H9 (cell line): ENCODE data around the gene CPT1B. TPM values are rescaled to one million over a fixed set of nuclear protein-coding genes. Genes with fewer than 3 reads are reported as not detected.

Source experiments
- DNase-seq: peaks from one replicate; pipeline ENCODE4 v3.0.0-alpha.2; 2017
- H2AFZ ChIP-seq: one replicate; pipeline ENCODE4 v1.6.1; 2013; ENCODE audit warnings: mild to moderate bottlenecking, low read length, control low read depth, moderate library complexity
- H2AK5ac ChIP-seq: 2 replicates; pipeline ENCODE4 v1.6.1; 2013; ENCODE audit warnings: low read length, control low read depth, mixed read lengths; ENCODE audit not compliant: insufficient read length
- H2BK120ac ChIP-seq: one replicate; pipeline ENCODE4 v1.6.1; 2013; ENCODE audit warnings: low read depth, mild to moderate bottlenecking, low read length, control low read depth, inconsistent platforms; ENCODE audit not compliant: poor library complexity, severe bottlenecking
- H2BK12ac ChIP-seq: 2 replicates; pipeline ENCODE4 v1.6.1; 2013; ENCODE audit warnings: low read length, control low read depth, mixed read lengths, low read depth; ENCODE audit not compliant: insufficient read length
- H2BK15ac ChIP-seq: 2 replicates; pipeline ENCODE4 v1.6.1; 2013; ENCODE audit warnings: low read depth, low read length, control low read depth
- H2BK20ac ChIP-seq: one replicate; pipeline ENCODE4 v1.6.1; 2013; ENCODE audit warnings: low read depth, mild to moderate bottlenecking, low read length, control low read depth, inconsistent platforms; ENCODE audit not compliant: poor library complexity, severe bottlenecking
- H2BK5ac ChIP-seq: 2 replicates; pipeline ENCODE4 v1.6.1; 2013; ENCODE audit warnings: low read length, control low read depth, mixed read lengths; ENCODE audit not compliant: insufficient read length
- H3K14ac ChIP-seq: 2 replicates; pipeline ENCODE4 v1.6.1; 2013; ENCODE audit warnings: low read length, control low read depth; ENCODE audit not compliant: insufficient read depth
- H3K18ac ChIP-seq: 2 replicates; pipeline ENCODE4 v1.6.1; 2013; ENCODE audit warnings: low read depth, mild to moderate bottlenecking, mixed read lengths, low read length, control low read depth; ENCODE audit not compliant: insufficient read length
- H3K23ac ChIP-seq: 2 replicates; pipeline ENCODE4 v1.6.1; 2013; ENCODE audit warnings: low read length, control low read depth, mixed read lengths, low read depth; ENCODE audit not compliant: insufficient read length
- H3K23me2 ChIP-seq: 2 replicates; pipeline ENCODE4 v1.6.1; 2013; ENCODE audit warnings: low read depth, mild to moderate bottlenecking, mixed read lengths, low read length, control low read depth; ENCODE audit not compliant: insufficient read length, poor library complexity, severe bottlenecking
- H3K27ac ChIP-seq: 2 replicates; pipeline ENCODE4 v1.5.1; 2013; ENCODE audit warnings: low read length, control low read depth, mixed read lengths, low read depth; ENCODE audit not compliant: insufficient read length
- H3K27me3 ChIP-seq: 2 replicates; pipeline ENCODE4 v1.6.1; 2013; ENCODE audit warnings: low read length, control low read depth, inconsistent platforms; ENCODE audit not compliant: insufficient read depth
- H3K4ac ChIP-seq: 2 replicates; pipeline ENCODE4 v1.6.1; 2013; ENCODE audit warnings: low read depth, mild to moderate bottlenecking, control low read depth, inconsistent platforms, low read length, moderate library complexity
- H3K4me1 ChIP-seq: 2 replicates; pipeline ENCODE4 v1.6.1; 2013; ENCODE audit warnings: low read length, control low read depth, inconsistent platforms; ENCODE audit not compliant: insufficient read depth
- H3K4me2 ChIP-seq: 2 replicates; pipeline ENCODE4 v1.6.1; 2013; ENCODE audit warnings: low read length, control low read depth, mixed read lengths; ENCODE audit not compliant: insufficient read length, insufficient read depth
- H3K56ac ChIP-seq: 2 replicates; pipeline ENCODE4 v1.6.1; 2013; ENCODE audit warnings: low read depth, mild to moderate bottlenecking, mixed read lengths, low read length, control low read depth; ENCODE audit not compliant: insufficient read length
- H3K79me1 ChIP-seq: 2 replicates; pipeline ENCODE4 v1.6.1; 2013; ENCODE audit warnings: low read depth, mild to moderate bottlenecking, moderate library complexity, low read length, control low read depth, inconsistent platforms; ENCODE audit not compliant: insufficient read depth, poor library complexity, severe bottlenecking
- H3K79me2 ChIP-seq: 2 replicates; pipeline ENCODE4 v1.6.1; 2013; ENCODE audit warnings: low read length, control low read depth, inconsistent platforms; ENCODE audit not compliant: insufficient read depth
- H3K9ac ChIP-seq: 2 replicates; pipeline ENCODE4 v1.6.1; 2013; ENCODE audit warnings: low read length, control low read depth, mixed read lengths; ENCODE audit not compliant: insufficient read length; ENCODE audit errors: extremely low read depth
- H3K9me3 ChIP-seq: one replicate; pipeline ENCODE4 v1.6.1; 2013; ENCODE audit warnings: low read depth, low read length, inconsistent platforms; ENCODE audit not compliant: control insufficient read depth
- H3T11ph ChIP-seq: one replicate; pipeline ENCODE4 v1.6.1; 2013; ENCODE audit warnings: mild to moderate bottlenecking, low read length, control low read depth, inconsistent platforms
- H4K20me1 ChIP-seq: one replicate; pipeline ENCODE4 v1.6.1; 2013; ENCODE audit not compliant: control insufficient read depth, insufficient read length, insufficient read depth
- H4K5ac ChIP-seq: 2 replicates; pipeline ENCODE4 v1.6.1; 2013; ENCODE audit warnings: low read depth, mild to moderate bottlenecking, mixed read lengths, low read length, control low read depth; ENCODE audit not compliant: insufficient read length
- H4K8ac ChIP-seq: replicated peaks from 2 replicates; pipeline ENCODE4 v1.6.1; 2013; ENCODE audit warnings: low read length, control low read depth, mixed read lengths, low read depth; ENCODE audit not compliant: insufficient read length
- H4K91ac ChIP-seq: 2 replicates; pipeline ENCODE4 v1.6.1; 2013; ENCODE audit warnings: low read depth, mild to moderate bottlenecking, moderate library complexity, mixed read lengths, low read length, control low read depth; ENCODE audit not compliant: insufficient read length
- H3K27ac Mint-ChIP-seq, 3 experiments: 2 replicates in 2 of 3; 3 replicates in 1 of 3; pipeline ENCODE4 v1.8.0; 2020 to 2021; ENCODE audit warnings: mixed read lengths in 3 of 3, mild to moderate bottlenecking in 1 of 3, moderate library complexity in 1 of 3
- H3K27me3 Mint-ChIP-seq: 2 replicates; pipeline ENCODE4 v1.8.0; 2021; ENCODE audit warnings: low read depth, mild to moderate bottlenecking, moderate library complexity, mixed read lengths
- H3K36me3 Mint-ChIP-seq, 3 experiments: 2 replicates in 2 of 3; 3 replicates in 1 of 3; pipeline ENCODE4 v1.8.0; 2020 to 2021; ENCODE audit warnings: low read depth in 3 of 3, mixed read lengths in 3 of 3; ENCODE audit not compliant: insufficient read depth in 1 of 3
- H3K4me1 Mint-ChIP-seq, 2 experiments: 2 replicates each; pipeline ENCODE4 v1.8.0; 2020; ENCODE audit warnings: mixed read lengths in 2 of 2
- H3K4me3 Mint-ChIP-seq, 2 experiments: 2 replicates in 1 of 2; 3 replicates in 1 of 2; pipeline ENCODE4 v1.8.0; 2020 to 2021; ENCODE audit warnings: mild to moderate bottlenecking in 2 of 2, mixed read lengths in 2 of 2, moderate library complexity in 1 of 2
- H3K9me3 Mint-ChIP-seq, 2 experiments: 2 replicates in 1 of 2; 3 replicates in 1 of 2; pipeline ENCODE4 v1.8.0; 2020; ENCODE audit warnings: mild to moderate bottlenecking in 2 of 2, mixed read lengths in 2 of 2, moderate library complexity in 1 of 2
- CTCF ChIP-seq: fragments of 200-600 bp; sonication (generic); conservative IDR thresholded peaks from 3 replicates; pipeline ENCODE4 v1.8.0; 2021; ENCODE audit warnings: antibody characterized with exemption, mild to moderate bottlenecking
- WGBS: extraction: QIAGEN DNeasy Blood & Tissue Kit; methylation state at CpG from one replicate; pipeline ENCODE4 v1.1.7; 2013; ENCODE audit warnings: missing lambda C conversion rate, low lambda C conversion rate, mixed read lengths; ENCODE audit not compliant: insufficient read length; ENCODE audit errors: extremely low coverage; 5-methylcytosine and 5-hydroxymethylcytosine counted together
- total RNA-seq: library from RNA; stranded (reverse); gene quantifications from 2 replicates; pipeline ENCODE4 v1.2.1, GENCODE V29; 2021

The CPT1B gene
- total RNA-seq, 1 experiment from 2014 or later: 65.7 TPM

- Histone ChIP-seq H2BK5ac (no peak overlapping the region), H2AFZ (no peak overlapping the region), H2AK5ac (no peak overlapping the region), H2BK20ac (no peak overlapping the region), H3T11ph (no peak overlapping the region), H3K27me3 (no peaks in the 10 kb centered on the region), H3K14ac (no peak overlapping the region), H2BK12ac (no peak overlapping the region), H3K79me1 (no peaks in the 10 kb centered on the region), H3K9me3 (no peaks in the 10 kb centered on the region), H3K18ac (no peak overlapping the region), H3K9ac (no peak overlapping the region), H4K20me1 (no peaks in the 10 kb centered on the region), H3K23ac (no peak overlapping the region), H3K23me2 (peaks cover 3% of the 10 kb centered on the region), H3K79me2 (no peaks in the 10 kb centered on the region), H3K4me1 (peaks cover 3% of the 10 kb centered on the region; the same call in 1 of the 2 replicates), H4K91ac (no peak overlapping the region), H3K4me2 (no peak overlapping the region), H2BK15ac (no peak overlapping the region), H3K27ac (no peak overlapping the region), H3K56ac (no peak overlapping the region), H4K5ac (no peak overlapping the region), H4K8ac (no peak overlapping the region), H3K4ac (no peak overlapping the region), H2BK120ac (no peak overlapping the region)
- H3K27me3 Mint-ChIP-seq: peaks cover 2% of the 10 kb centered on the region; the same call in 1 of the 2 replicates
- peaks cover 7 to 56% (median 38%) of the 10 kb centered on the region in 3 experiments; a peak in 6 of 7 replicates for H3K36me3 Mint-ChIP-seq
- TF ChIP-seq CTCF: no peak
- H3K27ac Mint-ChIP-seq: no peak overlapping the region
- no CpG with 5 or more reads among the region's 10 CpGs for WGBS
- no peak for DNase-seq
- no peaks in the 10 kb centered on the region for H3K9me3 Mint-ChIP-seq
- no peak overlapping the region for H3K4me3 Mint-ChIP-seq
- H3K4me1 Mint-ChIP-seq: peaks cover 5 to 9% of the 10 kb centered on the region in 2 experiments
These were observed 56.5 kb downstream of the CPT1B start for GRCh38 chr22:50521710-50522109.
